ENCODE results near the gene TRIM65. TPM values are rescaled to one million over a fixed set of nuclear protein-coding genes. Genes with fewer than 3 reads are reported as not detected.

TRIM65 gene
- polyA plus RNA-seq, 1 donor from 2014 or later = 1.5 TPM

- Histone ChIP-seq H3F3A (ENCODE audit: insufficient read depth, low read length, poor library complexity, severe bottlenecking) (no peaks in the 10 kb centered on the region), H3K79me2 (replicated peaks; ENCODE audit: insufficient read depth, low read length) (no peaks in the 10 kb centered on the region), H3K36me3 (ENCODE audit: insufficient read depth, low read length) (no peaks in the 10 kb centered on the region), H3K27ac (ENCODE audit: low read length) (no peak overlapping the region), H3K9ac (ENCODE audit: low read length) (no peak overlapping the region), H3K4me2 (ENCODE audit: low read length) (no peak overlapping the region), H4K20me1 (ENCODE audit: insufficient read depth) (no peaks in the 10 kb centered on the region), H2AFZ (ENCODE audit: low read depth, low read length) (no peak overlapping the region), H3K4me3 (ENCODE audit: low read length) (no peak overlapping the region), H3K9me3 (ENCODE audit: low read length) (no peaks in the 10 kb centered on the region), H3K27me3 (ENCODE audit: insufficient read depth, low read depth, low read length) (no peaks in the 10 kb centered on the region), H3K9me2 (ENCODE audit: insufficient read depth, low read length) (no peaks in the 10 kb centered on the region)
- TF ChIP-seq MXI1 (conservative IDR thresholded peaks at IDR 0.05; ENCODE audit: poor library complexity, severe bottlenecking) = no peak
- TF ChIP-seq EZH2 (IDR thresholded peaks at IDR 0.05; ENCODE audit: borderline replicate concordance, insufficient read depth, low read length, poor library complexity, severe bottlenecking) = no peak
- no peak for TF ChIP-seq CTCF (IDR thresholded peaks at IDR 0.05; ENCODE audit: poor library complexity, severe bottlenecking)
- no peak for TF ChIP-seq EP300 (conservative IDR thresholded peaks at IDR 0.05; ENCODE audit: poor library complexity, severe bottlenecking)
- TF ChIP-seq SMC3 (conservative IDR thresholded peaks at IDR 0.05; ENCODE audit: poor library complexity) = no peak
- no peak for TF ChIP-seq POLR2AphosphoS5 (IDR thresholded peaks at IDR 0.05)
- TF ChIP-seq TAF1 (IDR thresholded peaks at IDR 0.05; ENCODE audit: low read depth) = no peak
- TF ChIP-seq RAD21 (conservative IDR thresholded peaks at IDR 0.05) = no peak
- no peak for TF ChIP-seq REST (IDR thresholded peaks at IDR 0.05; ENCODE audit: borderline replicate concordance)
Measured at GRCh38 chr17:75908201-75908600, 11.4 kb upstream of the TRIM65 start.

- Histone ChIP-seq H3K27ac (ENCODE audit: low read length) (no peak overlapping the region), H3K4me2 (ENCODE audit: low read length) (no peak overlapping the region), H3K9me2 (ENCODE audit: insufficient read depth, low read length) (no peaks in the 10 kb centered on the region), H3K9ac (ENCODE audit: low read length) (no peak overlapping the region), H2AFZ (ENCODE audit: low read depth, low read length) (no peak overlapping the region), H3K36me3 (ENCODE audit: insufficient read depth, low read length) (no peaks in the 10 kb centered on the region), H3K79me2 (replicated peaks; ENCODE audit: insufficient read depth, low read length) (no peaks in the 10 kb centered on the region), H3K9me3 (ENCODE audit: low read length) (no peaks in the 10 kb centered on the region), H3K27me3 (ENCODE audit: insufficient read depth, low read depth, low read length) (no peaks in the 10 kb centered on the region), H4K20me1 (ENCODE audit: insufficient read depth) (no peaks in the 10 kb centered on the region), H3F3A (ENCODE audit: insufficient read depth, low read length, poor library complexity, severe bottlenecking) (no peaks in the 10 kb centered on the region), H3K4me3 (ENCODE audit: low read length) (no peak overlapping the region)
- no peak for TF ChIP-seq POLR2AphosphoS5 (IDR thresholded peaks at IDR 0.05)
Measured at GRCh38 chr17:75906143-75906884, 9.6 kb upstream of the TRIM65 start.

All from neural cell (in vitro differentiated cells).